HG03039 (cell line): ENCODE data around the gene LRRC8C.
A peak's percentile ranks its signal among the peaks of the same experiment; 100 is the strongest.

Experiments
- ATAC-seq: cut with Tn5 transposase; IDR thresholded peaks from one replicate; pipeline ENCODE4 v1.9.1; 2021; ENCODE audit warnings: mild to moderate bottlenecking, moderate library complexity; ENCODE audit not compliant: unreplicated experiment

Gene LRRC8C

DNA sequence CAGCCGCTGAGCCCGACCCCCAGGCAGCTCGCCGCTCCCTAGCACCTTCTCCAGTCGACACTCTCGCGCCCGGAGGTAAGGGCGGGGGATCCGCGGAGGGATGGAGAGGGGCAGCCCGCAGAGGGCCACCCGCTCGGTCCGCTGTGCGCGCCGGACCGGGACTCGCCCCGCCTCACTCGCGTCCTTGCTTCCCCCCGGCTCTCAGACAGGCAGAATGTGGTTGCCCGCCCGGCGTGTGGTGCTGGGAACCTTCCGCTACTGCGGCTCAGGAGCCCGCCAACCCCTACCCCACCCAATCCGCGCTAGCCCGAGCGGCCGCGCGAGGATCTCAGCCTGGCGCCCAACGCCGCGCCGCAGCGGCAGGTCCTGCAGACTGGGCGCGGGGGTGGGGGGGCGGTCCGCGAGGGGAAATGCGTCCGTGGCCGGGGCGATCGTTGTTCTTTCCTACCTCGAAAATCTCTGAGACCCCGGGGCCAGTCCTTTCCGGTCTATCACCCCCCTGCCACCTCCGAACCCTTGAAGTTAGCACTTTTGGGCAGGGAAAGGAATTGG lies 404 bp downstream of the LRRC8C start:
- peak; percentile 36 for ATAC-seq

DNA sequence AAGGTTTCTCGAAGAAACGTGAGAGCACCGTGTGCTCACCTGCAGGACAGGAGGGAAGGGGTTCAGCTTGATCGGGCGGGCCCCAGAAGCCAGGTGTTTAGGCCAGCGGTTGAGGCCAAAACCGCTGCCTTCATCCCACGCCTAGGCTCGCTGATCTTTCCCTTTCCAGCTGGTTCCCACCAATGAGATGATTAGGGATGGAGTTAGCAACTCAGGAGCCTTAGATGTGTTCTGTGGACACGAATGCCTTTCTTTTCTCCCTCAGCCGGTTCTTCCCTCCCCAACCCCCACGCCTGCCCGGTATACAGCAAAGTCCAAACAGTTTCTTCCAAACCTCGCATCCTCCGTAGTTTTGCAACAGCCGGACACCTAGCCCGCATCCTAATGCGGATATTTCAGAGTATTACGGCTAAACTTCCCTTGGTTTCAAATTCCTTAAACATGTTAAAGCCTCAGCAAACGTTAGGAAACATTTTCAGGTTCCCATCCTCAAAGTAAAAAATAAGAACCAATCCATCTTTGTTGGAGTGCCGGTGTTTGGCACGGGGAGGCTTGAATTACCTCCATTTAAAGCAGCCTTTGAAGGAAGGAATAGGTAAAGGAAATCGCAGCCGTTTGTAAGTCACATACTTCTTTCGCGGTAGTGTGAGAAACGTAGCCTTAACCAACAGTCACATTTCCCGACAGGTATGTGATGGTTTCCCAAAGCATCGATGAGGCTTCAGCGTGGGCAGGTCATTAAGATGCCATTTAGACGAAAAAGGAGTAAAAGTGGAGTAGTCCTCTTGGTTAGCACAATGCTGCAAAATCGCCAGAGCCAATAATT lies 1.1 kb downstream of the LRRC8C start:
- ATAC-seq = no peak

DNA sequence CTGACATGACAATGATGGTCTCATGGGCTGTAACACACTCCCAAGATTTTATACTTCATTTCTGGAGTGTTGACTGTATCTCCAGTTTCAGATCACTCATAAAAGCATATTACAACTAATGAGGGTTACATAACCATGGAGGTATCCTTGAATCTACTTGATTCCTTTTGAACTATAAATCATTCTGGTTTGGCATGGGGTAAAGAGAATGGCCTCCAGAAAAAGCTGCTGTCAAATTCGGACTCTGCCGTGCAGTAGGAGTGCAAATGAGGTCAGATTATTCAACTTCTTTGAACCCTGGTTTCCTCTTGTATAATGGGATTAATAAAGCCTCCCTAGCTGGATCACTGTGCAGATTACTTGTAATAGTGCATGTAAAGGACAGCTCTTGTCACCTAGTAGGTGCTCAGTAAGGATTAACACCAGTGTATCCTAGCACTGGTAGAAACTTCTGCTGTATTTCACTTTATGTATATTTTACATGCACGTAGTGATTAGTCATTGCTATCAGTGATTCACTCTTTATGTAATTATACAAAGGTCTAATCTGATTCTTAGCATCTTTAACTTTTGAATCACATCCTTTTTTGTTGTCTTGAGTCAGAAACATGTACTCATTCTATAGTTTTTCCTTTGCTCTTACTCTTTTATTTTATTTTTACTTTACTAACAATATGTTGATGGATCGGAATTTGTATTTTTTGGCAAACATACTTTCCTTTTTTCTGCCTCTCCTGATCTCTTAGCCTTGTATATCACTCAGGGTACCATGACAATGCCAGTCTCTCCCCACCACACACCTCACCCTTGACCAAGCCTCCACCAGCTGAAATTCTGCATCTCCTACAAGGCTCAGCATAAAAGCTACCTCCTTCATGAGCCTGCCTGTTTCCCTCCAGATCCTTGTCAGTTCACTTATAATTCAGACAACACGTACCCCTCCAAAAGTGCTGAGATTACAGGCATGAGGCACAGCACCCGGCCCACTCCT lies 3.2 kb downstream of the LRRC8C start:
- no peak for ATAC-seq

DNA sequence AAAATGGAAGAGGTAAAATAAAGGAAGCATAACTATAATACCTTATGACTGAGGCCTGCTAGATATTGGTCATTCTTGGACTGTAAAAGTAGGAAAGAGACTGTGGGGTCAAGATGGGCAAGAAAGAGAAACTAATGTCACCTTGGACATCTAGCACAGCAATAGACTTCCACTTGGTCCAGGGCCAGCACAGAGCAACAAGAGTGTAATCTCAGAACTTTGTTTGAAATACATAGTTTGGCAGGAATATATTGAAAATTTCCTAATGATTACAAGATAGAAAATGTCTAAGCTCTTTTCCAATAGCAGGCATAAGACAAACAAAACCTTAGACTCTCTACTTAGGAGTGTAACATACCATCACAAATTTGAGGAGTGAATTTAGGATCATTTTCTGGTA lies 4.6 kb downstream of the LRRC8C start:
- ATAC-seq = no peak

DNA sequence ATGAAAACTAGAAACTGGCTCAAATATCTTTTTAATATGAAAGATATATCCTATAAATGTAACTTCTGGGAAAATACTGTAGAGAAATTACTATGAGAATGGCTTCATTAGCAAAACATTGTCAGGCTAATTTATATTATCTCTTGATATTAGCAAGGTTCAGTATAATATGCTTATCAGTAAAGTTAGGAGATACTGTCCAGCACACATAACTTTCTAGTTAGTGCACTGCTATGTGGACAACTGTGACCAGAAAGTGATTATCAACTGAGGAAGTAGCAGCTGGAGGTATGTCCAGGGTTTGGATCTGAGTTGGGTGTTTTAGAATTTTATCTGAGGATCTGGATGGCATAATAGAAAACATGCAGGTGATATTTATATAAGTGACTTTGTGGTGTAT lies 7.5 kb downstream of the LRRC8C start:
- ATAC-seq = no peak

DNA sequence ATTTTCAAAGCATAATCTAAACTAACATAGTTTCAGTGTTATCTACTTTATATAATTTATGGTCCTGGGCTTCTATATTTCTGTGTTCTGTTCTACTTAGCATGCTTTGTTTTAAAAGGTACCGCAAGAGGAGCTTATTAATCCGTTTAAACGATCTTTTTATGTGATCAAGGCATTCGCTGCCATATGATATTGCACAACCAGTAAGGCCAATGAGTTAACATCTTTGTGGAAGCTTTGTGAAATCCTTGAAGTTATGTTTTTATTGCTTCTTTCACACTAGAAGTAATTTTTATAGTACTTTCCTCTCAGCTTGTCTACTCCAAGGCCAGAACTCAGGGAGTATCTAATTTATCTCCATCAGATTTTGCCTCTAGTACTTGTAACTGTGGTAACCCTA lies 8.9 kb downstream of the LRRC8C start:
- no peak for ATAC-seq

DNA sequence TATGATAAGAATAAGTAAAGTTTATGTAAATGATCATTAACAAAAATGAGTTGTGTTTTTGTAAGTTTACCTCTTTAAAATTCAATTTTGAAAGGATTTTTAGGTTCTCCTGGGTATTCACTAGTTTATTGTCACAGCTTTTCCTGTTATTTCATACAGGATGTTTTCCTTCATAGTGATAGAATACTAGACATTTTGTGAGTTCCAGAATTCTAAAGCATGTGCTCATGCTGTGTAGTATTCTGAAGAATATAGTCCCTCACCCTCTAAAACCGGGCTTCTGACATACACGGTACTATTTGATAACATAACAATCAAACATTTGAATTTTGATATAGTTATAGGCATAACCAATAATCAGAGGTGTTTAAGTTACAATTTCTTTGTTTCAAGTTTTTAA lies 10.7 kb downstream of the LRRC8C start:
- no peak for ATAC-seq

DNA sequence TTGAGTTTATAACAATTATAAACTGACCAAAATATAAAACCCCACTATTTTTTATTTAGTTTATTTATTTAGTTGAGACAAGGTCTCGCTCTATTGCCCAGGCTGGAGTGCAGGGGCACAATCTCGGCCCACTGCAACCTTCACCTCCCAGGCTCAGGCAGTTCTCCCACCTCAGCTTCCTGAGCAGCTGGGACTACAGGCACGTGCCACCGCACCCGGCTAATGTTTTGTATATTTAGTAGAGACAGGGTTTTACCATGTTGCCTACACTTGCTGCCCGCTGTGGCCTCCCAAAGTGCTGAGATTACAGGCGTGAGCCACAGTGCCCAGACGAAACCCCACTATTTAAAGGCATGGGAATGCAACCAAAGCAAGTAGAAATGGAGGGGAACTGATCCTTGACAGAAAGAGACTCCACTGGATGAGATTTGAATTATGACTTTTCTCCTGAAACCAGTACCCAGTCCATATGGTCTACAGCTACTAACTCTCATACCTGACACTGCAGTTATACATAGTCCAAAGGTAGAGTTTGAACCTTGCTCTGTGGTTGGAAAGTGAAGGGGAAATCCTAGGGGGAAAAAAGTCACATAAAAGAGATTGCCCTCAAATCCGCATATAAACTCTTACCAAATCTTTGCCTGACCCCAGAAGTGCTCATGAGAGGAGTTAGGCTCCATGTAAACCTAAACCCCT lies 11.3 kb downstream of the LRRC8C start:
- ATAC-seq = no peak

DNA sequence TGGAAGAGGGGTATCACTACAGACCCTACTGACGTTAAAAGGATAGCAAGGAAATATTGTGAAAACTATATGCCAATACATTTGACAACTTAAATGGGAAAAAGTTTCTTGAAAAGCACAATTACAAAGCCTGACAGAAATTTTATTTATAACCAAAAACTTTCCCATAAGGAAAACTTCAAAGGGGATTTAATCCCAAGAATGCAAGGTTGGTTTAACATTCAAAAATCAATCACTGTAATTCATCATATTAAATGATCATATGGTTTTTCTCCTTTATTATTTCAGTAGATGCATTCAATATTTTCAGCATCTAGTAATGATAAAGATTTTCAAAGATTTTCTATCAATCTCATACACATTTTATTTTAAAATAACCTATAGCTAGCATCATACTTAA lies 13.3 kb downstream of the LRRC8C start:
- ATAC-seq = no peak

DNA sequence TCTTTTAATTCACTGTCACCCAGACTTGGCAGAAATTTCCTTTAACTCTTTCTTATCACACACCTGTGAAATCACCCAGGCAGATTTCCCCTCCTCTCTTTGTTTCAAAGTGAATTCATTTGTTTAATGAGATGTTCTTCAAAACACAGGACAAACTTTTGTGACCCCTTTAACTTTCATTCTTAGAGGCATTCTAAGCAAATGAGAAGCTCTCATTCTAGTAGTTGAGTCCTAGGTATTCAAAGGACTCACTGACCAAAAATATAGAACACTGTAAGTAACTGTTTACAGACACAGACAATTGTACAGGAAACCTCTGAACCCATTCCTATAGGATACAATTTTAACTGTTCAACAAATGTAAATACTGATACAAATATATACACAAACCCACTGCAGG lies 16.9 kb downstream of the LRRC8C start:
- ATAC-seq = no peak

DNA sequence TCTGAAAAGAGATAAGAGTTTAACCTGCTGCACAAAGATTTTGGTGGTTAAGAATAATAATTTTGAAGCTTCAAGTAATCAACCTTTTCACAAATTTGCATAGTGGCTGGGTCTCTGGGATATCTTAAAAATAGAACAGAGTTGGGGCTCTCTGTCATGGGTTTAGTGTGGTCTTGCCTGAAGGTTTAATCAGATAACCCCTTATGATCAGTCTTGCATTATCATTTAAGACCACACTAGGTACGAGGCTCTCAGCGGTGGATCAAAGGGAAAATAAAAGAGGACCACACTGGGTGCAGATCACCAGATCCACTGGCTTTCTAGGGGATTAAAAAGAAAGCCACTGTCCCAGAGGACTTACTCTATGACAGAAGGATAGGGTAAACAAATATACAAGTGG lies 19.5 kb downstream of the LRRC8C start:
- ATAC-seq = no peak

DNA sequence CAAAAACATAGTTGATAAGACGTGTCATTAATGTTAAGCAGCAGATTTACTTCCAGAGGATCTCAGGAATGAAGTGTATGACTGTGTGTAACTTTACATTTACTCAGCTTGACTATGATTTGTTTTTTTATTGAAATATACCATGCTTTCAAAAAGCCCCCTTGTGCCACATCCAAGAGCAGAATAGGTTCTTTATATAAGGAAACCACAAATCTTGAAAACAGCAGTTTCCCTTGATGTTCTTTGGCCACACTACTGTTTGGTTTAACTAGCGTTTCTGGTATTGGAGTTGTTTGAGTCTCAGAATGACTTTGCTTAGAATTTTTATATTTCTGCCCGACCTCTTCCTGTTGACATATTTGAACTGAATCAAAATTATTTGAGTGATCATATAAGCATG lies 25.0 kb downstream of the LRRC8C start:
- no peak for ATAC-seq

DNA sequence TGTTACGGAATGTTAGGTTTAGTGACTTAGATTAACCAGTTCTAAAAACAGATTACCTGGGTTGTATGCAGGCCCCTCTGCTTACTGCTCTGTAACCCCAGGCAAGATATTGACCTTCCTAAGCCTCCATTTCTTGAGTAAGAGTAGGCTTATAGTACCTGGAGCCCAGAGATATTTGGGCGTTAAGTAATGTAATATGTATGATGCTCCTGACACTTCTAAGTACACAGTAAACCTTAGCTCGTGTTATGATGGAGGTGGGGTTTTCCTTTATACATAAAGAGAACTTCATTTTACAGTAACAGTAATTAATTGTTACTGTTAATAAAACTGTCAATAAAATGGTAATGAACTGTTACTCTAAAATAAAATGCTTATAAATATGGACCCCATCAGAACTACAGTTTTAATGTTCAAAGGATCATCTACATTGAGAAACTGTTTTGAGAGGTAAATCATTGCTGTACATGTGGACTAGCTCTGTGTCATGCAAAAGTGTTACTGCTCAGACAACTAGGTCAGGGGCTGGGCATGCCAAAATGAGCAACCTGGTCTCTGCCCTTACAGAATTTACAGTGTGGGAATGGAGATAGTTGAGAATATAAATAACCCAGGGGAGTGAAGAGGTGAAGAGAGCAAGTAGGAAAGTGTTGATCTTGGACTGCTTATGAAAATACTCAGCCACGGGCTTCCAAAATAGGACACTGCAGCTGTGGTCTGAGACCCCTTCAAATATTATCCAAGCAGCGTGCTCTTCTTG lies 26.6 kb downstream of the LRRC8C start:
- no peak for ATAC-seq

DNA sequence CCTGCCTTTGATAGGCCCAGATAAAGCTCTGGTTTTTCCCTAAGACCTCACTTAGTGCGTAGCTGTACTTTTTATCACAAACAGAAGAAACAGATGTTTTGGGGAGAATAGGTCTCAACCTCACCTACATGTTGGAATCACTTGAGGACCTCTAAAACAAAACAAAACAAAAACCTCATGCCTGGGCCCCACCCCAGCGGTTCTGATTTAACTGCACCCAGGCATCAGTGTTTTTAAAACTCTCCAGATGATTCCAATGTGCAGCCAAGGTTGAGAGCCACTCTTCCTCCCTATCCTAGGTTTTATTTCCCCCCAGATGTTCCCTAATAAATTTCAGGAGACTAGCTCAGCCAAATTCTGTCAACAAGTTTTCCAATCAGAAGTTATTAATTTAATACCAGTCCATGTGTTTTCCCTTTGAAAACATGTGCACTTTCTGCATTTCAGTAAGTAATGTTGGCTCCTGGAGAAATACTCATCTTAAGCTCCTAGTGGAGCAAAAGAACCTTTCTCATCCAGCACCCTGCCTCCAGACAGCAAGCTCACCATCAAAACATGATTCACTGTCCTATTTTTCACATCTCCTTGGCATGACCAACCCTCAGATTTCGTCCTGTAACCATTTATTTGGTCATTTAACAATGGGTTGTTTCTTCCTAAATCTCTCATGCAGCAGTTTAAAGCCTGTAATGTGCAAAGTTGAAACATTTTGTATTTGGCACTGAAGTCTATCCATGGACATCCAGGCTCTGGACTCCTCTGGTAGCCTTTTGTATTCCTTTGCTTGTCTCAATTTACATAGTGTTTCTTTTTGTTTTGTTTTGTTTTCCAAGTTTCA lies 27.5 kb downstream of the LRRC8C start:
- ATAC-seq = no peak

DNA sequence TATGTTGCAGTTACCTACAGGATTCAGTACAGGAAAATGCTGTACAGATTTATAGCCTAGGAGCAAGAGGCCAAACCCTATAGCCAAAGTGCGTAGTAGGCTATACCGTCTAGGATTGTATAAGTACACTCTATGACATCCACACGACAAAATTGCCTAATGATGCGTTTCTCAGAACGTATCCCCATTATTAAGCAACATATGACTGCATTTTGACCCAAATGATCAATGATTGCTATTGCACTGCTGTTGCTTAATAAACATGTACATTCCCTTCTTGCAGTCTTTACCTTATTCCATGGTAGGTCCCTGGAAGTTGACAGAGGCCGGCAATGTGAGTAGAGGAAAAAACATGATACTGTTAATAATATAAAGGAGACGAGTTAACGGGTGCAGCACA lies 33.0 kb downstream of the LRRC8C start:
- no peak for ATAC-seq

DNA sequence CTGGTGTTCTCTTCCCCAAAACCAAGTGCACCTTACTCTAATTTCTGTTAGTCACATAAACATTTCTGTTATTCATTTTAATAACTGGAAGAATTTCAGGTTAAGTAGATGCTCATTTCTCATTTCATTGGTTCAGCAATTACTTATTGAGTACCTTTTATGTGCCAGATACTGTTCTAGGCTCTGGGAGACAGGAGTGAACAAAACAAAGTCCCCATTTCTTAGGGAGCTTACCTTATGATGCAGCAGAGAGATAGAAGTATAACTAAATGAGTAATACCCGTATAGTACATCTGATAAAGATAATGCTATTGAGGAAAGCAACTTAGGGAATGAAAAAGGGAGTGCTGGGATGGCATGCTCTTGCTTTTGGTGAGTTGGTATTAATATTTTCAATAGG lies 33.7 kb downstream of the LRRC8C start:
- ATAC-seq = no peak

DNA sequence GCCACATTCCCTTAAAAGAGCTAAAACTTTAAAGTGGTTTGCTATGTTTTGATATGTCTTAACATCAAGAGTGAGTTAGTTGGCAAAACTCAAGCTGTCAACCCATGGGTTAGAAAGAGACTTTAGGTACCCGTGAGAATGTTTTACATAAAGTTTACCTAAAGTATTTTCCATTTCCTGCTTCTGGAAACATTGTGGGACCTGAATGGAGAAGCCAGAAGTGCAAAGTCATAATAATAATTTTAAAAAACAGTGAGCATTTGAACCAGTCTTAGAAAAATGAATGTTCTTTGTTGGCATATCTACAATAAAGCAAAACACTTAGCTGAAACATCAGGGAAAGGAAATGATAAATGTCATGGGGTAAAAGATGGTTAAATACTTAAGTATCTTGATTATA lies 34.8 kb downstream of the LRRC8C start:
- no peak for ATAC-seq

DNA sequence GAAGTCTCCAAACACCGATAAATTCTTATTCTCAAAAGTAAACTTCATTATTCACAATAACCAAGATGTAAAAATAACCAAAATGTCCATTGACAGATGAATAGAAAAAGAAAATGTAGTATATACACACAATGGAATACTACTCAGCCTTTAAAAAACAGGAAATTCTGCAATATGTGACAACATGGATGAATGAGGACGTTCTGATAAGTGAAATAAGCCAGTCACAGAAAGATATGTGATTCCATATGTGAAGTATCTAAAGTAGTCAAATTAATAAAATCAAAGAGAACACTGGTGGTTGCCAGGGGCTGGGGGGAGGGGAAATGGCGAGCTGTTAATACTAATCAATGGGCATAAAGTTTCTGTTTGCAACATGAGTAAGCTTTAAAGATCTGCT lies 36.0 kb downstream of the LRRC8C start:
- no peak for ATAC-seq

DNA sequence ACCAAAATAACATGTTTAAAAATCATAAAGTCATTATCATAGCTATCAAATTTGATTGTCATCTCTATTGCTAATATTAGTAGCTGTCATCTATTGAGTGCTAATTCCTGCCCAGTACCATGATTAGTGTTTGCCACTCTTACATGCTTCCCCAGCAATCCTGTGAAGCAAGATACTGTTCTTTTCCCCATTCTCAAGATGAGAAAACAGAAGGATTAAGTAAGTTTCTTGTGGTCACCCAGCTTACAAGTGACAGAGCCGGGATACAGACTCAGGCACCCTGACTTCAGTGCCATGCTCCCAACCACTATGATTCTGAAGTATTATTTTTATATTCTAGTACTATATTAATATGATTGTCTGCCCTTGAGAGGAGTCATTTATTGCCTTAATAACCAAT lies 36.5 kb downstream of the LRRC8C start:
- ATAC-seq = no peak
